HG03159 (cell line): ENCODE measurements around the gene FAM120B.

ENCODE experiments used
- ATAC-seq: cut with Tn5 transposase; IDR thresholded peaks from one replicate; pipeline ENCODE4 v1.9.1; 2021; ENCODE audit warnings: mild to moderate bottlenecking, moderate library complexity; ENCODE audit not compliant: unreplicated experiment

FAM120B gene

DNA sequence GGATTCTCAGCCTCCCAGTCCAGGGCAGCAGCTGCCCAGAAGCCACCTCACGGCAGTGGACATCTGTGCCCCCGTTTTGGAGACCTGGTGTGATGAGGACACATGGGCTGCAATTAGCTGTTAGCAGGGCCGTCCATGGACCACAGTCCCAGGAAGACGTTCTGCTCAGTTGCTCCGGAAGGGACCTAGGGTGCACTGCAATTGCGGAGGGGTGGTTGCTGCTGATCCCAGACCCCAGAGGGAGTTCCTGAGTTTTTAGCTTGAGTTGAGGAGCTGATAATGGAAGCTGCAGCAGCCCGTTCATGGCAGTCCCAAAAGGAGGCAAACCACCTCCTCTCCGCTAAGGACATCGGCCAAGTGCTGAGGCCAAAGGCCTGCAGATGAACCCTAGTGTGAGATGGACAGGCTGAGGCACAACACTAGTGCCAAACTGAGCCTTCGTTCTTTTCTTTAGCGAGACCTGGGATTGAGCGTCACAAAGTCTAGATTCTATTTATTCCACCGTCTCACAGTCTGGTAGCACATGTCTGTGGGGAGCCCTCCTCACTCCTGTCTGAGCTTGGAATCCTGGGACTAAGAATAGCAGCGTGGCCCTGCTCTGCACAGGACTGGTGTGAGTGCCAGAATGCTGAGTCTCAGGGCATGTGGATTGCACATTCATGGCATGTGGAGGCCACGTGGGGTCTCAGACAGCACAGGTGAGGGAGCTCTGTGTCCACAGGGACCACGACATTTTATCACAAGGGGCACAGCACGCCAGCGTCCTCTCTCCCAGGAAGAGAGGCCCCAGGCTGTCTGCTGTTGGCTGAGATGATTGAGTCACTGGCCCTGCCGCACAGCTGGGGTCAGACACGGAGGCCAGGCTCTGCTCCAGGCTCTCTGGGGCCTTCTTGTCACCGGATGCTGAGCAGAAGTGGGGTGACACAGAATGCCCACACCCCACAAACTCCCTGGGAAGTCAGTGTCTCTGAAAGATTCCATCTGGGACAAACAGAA, 133.1 kb downstream of the FAM120B start:
- ATAC-seq = no peak

- no peak for ATAC-seq
Measured at GRCh38 chr6:170440437-170440836, 133.9 kb downstream of the FAM120B start.

GRCh38 chr6:170441316-170441715, 134.8 kb downstream of the FAM120B start:
- ATAC-seq = no peak

DNA sequence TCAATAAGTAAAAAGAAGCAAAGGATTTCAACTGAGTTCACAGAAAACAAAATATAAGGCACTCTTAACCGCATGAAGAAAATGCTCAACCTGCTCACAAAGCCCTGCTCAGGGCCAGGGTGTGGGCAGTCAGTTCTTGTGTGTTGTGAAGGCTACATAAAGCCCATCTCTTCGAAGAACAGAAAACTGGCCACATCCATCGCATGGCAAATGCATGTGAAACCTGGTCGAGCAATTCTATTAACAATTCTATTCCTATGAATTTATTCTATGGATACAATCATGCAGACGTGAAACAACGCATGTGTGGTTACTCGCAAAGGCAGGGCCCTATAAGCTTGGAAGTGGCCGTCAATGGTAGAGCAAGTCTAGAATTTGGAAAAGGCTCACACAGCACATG, 136.0 kb downstream of the FAM120B start:
- ATAC-seq = no peak

GRCh38 chr6:170443151-170443662, 136.6 kb downstream of the FAM120B start:
- ATAC-seq = no peak

GRCh38 chr6:170444056-170444591, 137.6 kb downstream of the FAM120B start:
- ATAC-seq = no peak

DNA sequence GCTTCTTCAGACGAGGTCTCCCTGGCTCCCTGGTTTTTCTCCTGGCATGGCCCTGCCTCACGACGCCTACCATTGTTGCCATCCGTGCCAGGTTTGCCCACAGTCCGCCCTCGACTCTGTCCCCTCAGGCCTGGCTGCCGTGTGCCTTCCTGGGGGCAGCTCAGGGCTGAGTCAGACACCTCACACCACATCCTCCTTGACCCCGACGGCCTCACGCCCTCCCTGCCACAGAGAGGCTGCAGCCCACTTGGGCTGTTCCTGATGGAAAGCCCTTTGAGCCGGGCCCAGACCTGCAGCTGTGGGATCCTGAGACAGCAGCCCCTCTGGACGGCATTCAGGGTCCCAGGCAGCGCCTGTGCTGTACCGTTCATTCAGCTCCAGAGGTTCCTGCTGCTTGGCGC, 138.3 kb downstream of the FAM120B start:
- no peak for ATAC-seq

- no peak for ATAC-seq
Measured at GRCh38 chr6:170445487-170445886, 138.9 kb downstream of the FAM120B start.

- ATAC-seq = no peak
Measured at GRCh38 chr6:170445971-170446370, 139.4 kb downstream of the FAM120B start.

- no peak for ATAC-seq
Measured at GRCh38 chr6:170446841-170447560, 140.4 kb downstream of the FAM120B start.

DNA sequence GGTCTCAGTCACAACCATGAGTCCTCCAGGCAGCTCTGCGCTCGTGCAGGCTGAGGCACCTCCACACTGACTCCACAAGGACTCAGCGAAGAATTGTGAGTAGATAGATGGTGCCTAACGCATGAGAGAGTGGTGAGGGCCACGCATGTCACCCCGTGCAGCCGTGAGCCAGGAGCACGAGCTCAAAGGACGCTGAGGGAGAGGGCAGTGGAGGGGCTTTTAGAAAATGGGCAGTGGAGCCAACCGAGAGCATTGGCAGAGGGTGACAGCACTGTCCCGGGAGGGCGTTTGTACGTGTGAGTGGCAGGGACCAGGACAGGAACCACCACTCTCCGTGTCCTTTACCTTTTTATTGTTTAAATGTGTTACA, 141.0 kb downstream of the FAM120B start:
- ATAC-seq = no peak

- no peak for ATAC-seq
Measured at GRCh38 chr6:170448317-170448716, 141.8 kb downstream of the FAM120B start.

GRCh38 chr6:170448751-170449630, 142.4 kb downstream of the FAM120B start:
- ATAC-seq = no peak

- no peak for ATAC-seq
Measured at GRCh38 chr6:170449835-170450753, 143.5 kb downstream of the FAM120B start.

- no peak for ATAC-seq
Measured at GRCh38 chr6:170450916-170451761, 144.6 kb downstream of the FAM120B start.

GRCh38 chr6:170451762-170452651, 145.4 kb downstream of the FAM120B start:
- ATAC-seq = no peak

DNA sequence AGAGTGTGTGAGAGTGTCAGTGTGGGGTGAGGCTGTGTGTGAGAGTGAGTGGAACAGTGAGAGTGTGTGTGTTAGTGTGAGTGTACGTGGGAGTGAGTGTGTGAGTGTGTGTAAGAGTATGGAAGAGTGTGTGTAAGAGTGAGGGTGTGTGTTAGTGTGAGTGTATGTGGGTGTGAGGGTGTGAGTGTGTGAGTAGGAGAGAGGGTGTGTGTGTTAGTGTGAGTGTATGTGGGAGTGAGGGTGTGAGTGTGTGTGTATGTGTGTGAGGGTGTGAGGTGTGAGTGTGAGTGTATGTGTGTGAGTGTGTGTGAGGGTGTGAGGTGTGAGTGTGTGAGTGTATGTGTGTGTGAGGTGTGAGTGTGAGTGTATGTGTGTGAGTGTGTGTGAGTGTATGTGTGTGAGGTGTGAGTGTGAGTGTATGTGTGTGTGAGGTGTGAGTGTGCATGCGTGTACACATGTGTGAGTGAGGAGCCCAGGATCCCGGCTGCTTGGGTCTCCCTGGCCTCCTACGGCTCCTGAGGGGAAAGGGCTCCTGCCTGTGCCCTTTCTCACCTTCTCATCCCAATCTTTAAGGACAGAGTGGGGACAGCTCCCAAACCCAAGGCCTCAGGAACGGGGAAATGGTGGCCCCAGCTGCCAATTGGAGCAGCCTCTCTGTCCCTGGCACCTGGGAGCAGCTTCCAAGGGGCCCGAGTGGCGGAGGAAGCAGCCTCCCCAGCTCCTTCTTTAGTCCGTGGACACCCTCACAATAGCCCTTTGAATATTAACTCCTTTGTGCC, 146.4 kb downstream of the FAM120B start:
- ATAC-seq = no peak
